ENCODE measurements around the gene ETV3L. TPM values are rescaled to one million over a fixed set of nuclear protein-coding genes. Genes with fewer than 3 reads are reported as not detected.
"Not testable (repeated sequence)": the region's sequence is repeated elsewhere in the genome, so short reads cannot be mapped to it uniquely, and the experiment has no call there.

Gene ETV3L
- total RNA-seq, 1 experiment from 2014 or later: not detected

DNA sequence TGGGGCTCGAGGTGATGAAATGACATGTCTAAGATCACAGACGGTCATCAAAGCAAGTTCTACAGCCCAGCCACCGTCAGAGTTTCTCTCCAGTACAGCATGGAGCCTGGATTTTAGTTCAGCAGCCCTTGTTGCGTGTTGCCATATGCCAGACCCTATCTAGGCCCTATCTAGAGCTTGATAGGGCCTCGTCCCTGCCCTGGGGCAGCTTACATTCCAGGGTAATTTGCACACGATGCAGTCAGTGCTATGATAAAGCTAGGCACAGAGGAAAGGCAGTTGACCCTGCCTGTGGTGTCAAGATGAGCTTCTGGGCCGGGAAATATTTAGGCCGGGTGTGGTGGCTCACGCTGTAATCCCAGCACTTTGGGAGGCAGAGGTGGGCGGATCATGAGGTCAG is 18.9 kb downstream of the ETV3L start:
- no peak for DNase-seq (ENCODE audit: low spot score)

DNA sequence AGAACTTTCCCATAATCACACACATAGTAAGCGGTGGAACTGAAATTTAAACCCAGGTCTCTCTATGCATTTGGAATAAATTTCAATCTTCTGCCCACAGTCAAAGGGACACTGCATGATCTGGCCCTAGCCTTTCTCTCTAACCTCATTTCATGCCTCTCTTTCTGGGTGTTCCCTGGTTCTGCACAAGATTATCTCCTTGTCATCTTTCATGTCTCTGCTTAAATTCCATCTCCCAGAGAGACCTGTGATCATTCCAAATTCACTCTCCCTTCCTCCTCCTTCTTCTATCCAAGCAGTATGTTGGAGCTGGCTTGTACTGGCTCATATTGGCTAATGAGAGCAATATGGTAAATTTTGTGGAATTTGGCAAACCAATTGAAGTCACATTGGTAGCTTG is 22.2 kb downstream of the ETV3L start:
- DNase-seq (ENCODE audit: low spot score): no peak

DNA sequence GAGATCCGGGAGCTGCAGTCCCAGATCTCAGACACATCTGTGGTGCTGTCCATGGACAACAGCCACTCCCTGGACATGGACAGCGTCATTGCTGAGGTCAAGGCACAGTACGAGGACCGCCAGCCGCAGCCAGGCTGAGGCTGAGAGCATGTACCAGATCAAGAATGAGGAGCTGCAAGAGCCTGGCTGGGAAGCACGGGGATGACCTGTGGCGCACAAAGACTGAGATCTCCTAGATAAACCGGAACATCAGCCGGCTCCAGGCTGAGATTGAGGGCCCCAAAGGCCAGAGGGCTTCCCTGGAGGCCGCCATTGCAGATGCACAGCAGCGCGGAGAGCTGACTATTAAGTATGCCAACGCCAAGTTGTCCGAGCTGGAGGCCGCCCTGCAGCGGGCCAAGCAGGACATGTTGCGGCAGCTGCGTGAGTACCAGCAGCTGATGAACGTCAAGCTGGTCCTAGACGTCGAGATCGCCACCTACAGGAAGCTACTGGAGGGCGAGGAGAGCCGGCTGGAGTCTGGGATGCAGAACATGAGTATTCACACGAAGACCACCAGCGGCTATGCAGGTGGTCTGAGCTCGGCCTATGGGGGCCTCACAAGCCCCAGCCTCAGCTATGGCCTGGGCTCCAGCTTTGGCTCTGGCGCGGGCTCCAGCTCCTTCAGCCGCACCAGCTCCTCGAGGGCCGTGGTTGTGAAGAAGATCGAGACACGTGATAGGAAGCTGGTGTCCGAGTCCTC is 25.5 kb downstream of the ETV3L start:
- DNase-seq (ENCODE audit: low spot score): peak; percentile 77

DNA sequence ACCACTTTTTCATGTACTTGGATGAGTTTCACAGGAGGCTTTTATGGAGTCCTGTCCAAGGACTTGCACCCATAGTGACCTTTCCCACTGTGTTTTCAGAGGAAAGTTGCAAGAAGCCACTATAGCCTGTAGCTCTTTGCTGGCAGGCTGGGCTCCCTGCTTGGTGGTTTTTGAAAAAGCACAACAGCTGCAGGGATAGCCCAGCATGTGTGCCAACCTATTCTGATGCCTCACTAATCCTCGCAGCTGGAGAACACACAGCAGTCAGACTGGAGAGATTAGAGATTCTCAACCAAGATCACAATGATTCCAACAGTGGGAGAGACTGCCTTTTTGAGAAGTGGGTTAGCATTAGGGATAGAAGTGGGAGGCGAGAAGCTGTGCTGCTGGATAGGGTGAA is 30.0 kb downstream of the ETV3L start:
- no peak for DNase-seq (ENCODE audit: low spot score)

DNA sequence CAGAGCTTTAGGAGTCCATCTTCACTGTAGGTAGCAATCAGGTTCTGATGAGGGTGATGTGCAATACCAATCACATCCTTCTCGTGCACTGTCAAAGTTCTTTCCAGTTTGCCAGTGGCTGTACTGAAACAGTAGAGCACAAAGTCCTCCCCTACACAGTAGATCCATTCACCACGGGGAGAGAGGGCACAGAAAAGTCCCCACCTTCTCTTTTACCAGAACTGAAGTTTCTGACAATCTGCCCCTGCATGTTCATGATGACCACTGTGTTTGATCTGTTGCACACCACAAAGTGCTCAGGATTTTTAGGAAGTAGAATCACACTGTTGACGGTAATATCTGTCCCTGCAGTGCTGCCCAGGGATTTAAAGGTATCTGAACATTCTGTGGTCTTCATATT is 40.4 kb downstream of the ETV3L start:
- not testable (repeated sequence) for DNase-seq (ENCODE audit: low spot score)

DNA sequence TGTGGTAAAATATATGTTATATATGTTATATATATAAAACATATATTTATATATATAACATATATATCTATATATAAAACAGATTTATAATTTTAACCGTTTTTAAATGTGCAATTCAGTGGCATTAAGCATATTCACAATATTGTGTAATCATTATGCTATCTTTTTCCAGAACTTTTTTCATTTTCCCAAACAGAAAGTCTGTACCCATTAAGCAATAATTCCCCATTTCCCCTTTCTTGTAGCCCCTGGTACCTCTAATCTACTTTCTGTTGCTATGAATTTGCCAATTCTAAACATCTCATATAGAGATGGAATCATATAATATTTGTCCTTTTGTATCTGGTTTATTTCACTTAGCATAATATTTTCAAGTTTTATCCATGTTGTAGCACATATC is 43.3 kb downstream of the ETV3L start:
- DNase-seq (ENCODE audit: low spot score): no peak

DNA sequence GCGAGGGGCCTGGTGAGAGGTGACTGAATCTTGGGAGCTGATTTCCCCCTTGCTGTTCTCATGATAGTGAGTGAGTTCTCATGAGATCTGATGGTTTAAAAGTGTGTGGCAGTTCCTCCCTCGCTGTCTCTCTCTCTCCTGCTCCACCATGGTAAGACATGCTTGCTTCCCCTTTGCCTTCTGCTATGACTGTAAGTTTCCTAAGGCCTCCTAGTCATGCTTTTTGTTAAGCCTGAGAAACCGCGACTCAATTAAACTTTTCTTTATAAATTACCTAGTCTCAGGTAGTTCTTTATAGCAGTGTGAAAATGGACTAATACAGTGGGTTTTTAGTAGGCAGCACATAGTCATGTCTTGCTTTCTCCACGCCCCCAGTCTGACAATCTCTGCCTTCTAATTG is 43.9 kb downstream of the ETV3L start:
- not testable (repeated sequence) for DNase-seq (ENCODE audit: low spot score)

DNA sequence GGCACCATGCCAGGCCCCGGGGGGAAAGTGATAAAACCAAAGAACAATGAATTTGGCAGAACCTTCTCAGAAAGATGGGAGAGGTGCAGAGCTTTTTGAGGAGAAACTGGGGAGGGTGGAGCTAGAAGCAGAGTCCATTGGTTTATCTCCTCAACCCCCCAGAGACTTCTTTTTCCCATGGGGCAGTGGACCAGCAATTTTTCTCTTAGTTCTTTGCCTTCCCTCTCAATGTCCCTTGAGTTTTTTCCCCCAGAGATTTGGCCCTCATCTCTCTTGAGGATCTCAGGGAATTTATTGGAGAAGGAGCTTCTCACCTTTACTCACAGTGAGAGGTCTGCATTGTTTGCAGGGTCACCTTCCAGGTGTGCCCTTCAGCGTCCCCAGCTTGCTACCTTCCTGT is 48.8 kb downstream of the ETV3L start:
- DNase-seq (ENCODE audit: low spot score): no peak

DNA sequence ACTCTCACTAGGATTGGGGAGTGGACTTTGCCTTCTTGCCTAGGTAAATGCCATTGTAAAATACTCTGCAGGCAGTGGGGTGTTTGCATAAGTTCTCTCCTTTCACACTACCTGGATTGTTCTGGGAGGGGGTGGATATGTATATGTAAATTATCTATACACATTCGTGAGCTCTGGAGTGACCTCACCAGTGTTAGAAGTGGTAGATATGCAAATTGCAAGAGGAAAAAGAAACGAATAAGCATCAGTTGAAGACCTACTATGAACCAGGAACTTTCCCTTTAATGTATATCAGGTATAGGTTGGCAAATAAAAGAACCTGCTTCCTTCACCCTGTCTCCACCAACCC is 52.6 kb downstream of the ETV3L start:
- peak; percentile 32 for DNase-seq (ENCODE audit: low spot score)

DNA sequence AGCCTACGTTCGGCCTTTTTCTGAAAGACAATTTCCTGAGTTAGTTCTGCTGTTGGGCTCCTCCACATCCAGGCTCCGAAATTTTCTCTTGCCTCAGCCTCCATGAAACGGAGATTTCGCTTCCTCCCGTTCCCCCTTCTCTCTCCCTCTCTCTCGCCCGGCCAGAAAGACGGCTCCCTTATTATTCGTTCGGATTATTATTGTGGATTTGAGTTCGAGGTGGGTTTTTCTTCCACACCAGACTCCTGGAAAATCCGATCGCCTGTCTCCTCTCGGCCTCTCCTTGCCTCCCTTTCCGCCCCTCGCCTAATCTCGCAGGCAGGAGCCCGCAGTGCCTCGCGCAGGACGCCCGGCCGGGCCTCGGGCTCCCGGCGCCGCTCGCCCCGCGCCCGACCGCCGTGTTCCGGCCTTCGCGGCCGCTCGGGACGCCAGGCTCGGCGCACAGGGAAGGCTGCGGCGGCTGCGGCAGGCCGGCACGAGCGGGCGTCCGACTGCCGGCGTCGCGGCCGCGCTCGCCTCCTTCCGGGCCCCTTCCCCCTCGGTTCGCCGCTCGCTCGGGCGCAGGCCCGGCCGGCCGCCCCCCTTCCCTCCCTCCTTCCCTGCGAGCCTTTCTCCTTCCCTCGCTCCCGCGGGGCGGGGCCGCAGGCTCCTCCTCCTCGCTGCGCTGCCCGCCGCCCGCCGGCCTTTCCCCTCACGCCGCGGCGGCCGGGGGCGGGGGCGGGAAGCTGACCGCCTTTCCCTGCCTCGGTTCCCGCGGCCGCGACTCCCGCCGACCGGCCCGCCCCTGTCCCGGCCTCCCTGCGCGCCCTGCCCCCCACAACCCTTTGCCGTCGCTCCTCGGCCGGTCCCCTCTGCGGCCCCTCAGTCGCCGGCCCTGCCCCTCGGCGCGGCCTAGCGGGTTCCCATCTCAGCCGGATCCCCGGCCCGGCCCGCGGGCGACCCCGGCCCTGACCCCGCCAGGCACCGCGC is 54.1 kb downstream of the ETV3L start, which contains the start of gene ARHGEF11:
Gene ARHGEF11 (minus strand): TSS at position 493 of the 969 bp plus-strand sequence. CDS start 1,412 bp downstream, outside the sequence.
- DNase-seq (ENCODE audit: low spot score): peak; percentile 84

DNA sequence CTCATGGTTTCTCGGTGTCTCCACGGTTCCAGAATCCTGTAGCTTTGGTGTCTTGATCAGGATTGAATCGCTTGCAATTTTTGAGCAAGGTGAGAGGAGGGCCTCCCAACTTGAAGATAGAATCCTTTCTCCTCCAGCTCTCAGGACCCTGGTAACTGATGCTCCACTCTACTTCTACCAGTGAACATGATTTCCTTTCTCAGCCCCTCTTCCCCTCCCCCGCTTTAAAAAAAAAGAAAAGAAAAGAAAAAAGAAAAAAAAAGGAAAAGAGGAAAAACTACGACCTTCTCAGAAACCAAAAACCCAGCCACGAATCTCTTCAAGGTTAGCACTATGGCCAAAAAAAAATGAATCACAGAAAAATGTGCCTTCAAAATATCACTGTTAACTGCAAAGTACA is 55.3 kb downstream of the ETV3L start:
- no peak for DNase-seq (ENCODE audit: low spot score)

DNA sequence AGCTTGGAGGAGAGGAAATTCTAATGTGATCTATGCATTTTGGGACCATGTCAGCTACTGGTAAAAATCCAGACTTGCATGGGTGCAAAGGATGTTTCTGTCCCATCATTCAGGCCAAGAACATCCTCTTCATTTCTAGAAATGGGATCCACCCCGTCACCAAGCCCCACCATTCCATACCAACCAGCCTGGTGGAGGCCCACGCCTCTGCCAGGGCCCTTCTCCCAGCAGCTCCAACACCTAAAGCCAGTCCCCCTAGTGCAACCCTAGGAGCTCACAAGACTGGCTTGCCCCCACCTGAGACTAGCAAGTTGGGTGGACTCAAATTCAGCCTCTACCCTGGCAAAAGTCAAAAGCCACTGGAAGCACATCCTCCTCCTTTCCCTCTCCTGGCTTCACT is 55.9 kb downstream of the ETV3L start:
- DNase-seq (ENCODE audit: low spot score): no peak

DNA sequence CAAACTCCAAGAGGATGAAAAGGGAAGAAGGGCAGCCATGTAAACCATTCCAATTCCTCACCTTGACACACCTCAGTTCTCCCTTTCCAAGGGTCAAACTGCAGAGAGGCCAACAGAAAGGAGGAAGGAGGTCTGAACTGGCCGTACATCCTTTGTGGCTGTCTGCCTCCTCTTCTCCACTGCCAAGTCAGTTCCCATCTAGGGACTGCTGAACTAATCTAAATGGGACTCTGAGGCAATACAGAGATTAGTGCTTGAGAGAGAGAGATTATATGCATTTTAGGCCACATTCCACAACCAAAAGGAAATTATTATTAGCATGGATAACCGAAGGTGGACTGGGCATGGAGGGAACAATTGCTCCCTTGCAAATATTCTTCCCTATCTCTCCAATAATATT is 56.8 kb downstream of the ETV3L start:
- DNase-seq (ENCODE audit: low spot score): no peak

Other genes with a start within 250 kb of the ETV3L start
- 0.03 TPM in 1 of 2 replicates, not detected in the other for gene INSRR, start 240.7 kb downstream of the ETV3L start, total RNA-seq (2014; rRNA removed; shearing (Covaris generic))
- gene NTRK1, start 238.9 kb downstream of the ETV3L start, total RNA-seq (2014; rRNA removed; shearing (Covaris generic)): not detected in 2 replicates
- 1.2 and 1.4 TPM in 2 replicates for gene PEAR1, start 206.1 kb downstream of the ETV3L start, total RNA-seq (2014; rRNA removed; shearing (Covaris generic))
- not detected in 2 replicates for gene LRRC71, start 179.2 kb downstream of the ETV3L start, total RNA-seq (2014; rRNA removed; shearing (Covaris generic))
- gene ARHGEF11, start 54.1 kb downstream of the ETV3L start, total RNA-seq (2014; rRNA removed; shearing (Covaris generic)): 24.9 and 28.6 TPM in 2 replicates
- gene ETV3, start 38.6 kb upstream of the ETV3L start, total RNA-seq (2014; rRNA removed; shearing (Covaris generic)): 8.9 and 9.5 TPM in 2 replicates